ENCODE data around the gene TBX2. TPM values are rescaled to one million over a fixed set of nuclear protein-coding genes. Genes with fewer than 3 reads are reported as not detected.
A peak's percentile ranks its signal among the peaks of the same experiment; 100 is the strongest.

TBX2 gene
- total and polyA plus RNA-seq, 2 donors from 2014 or later: 66.4 to 122 TPM

DNA sequence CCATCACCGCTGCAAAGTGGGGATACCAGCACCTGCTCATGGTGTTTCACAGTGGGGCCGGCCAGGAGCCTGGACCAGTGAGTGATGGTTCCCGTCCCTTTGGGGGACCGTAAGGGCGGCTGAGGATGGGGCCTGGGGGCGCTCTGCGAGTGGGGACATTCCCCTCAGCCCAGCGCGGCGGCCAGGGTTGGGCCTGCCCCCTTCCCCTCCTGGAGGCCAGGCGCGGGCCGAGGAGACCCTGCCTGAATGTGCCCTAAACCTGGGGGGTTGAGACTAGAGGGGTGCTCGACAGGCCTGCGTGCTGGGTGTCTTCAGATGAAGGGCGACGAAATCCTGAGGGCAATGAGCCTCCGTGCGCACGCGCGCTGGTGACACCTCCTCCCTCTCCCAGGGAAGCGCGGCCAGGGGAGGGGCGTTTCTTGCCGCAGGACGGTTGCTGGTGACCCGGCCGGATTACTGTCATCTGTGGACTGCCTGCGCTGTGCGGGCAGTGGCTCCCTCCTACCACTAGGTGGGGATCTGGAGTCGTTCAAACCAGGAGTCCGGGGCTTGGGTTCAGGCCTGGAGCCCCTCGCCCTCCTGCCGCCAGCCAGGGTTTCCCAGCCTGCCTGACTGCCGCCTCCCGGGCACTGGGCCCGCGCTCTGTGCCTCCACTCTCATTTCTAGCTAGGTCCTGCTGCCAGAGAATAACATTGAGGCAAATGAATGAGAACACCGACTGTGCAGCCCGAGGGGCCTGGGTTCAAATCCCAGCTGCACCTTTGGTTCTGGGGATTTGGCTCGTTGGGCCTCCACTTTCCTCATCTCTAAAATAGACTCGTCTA, 17.1 kb downstream of the TBX2 start:
- H3K9ac ChIP-seq (ENCODE audit: low read length in 3 of 3): no peak overlapping the region
- H3K27ac ChIP-seq (ENCODE audit: low read depth in 2 of 2, low read length in 2 of 2): no peak overlapping the region
- DNase-seq (peak; percentile 95 to 96 (median 96)), FAIRE-seq (no peak)
- TF ChIP-seq, protein P1, sequence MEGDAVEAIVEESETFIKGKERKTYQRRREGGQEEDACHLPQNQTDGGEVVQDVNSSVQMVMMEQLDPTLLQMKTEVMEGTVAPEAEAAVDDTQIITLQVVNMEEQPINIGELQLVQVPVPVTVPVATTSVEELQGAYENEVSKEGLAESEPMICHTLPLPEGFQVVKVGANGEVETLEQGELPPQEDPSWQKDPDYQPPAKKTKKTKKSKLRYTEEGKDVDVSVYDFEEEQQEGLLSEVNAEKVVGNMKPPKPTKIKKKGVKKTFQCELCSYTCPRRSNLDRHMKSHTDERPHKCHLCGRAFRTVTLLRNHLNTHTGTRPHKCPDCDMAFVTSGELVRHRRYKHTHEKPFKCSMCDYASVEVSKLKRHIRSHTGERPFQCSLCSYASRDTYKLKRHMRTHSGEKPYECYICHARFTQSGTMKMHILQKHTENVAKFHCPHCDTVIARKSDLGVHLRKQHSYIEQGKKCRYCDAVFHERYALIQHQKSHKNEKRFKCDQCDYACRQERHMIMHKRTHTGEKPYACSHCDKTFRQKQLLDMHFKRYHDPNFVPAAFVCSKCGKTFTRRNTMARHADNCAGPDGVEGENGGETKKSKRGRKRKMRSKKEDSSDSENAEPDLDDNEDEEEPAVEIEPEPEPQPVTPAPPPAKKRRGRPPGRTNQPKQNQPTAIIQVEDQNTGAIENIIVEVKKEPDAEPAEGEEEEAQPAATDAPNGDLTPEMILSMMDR (IDR thresholded peaks at IDR 0.05; ENCODE audit: borderline replicate concordance, extremely low read depth, insufficient read depth): peak; percentile 96
- intact Hi-C loops (cut with DNase I): loop anchor here (10.0 kb wide), 1 partner anchor 428 kb away; no protein-coding TSS in a partner anchor
- H3K36me3 ChIP-seq (ENCODE audit: control insufficient read depth in 2 of 3, insufficient read depth in 3 of 3, low read length in 3 of 3): no peaks in the 10 kb centered on the region
- no peaks in the 10 kb centered on the region for H3K9me3 ChIP-seq (ENCODE audit: control insufficient read depth in 2 of 3, insufficient read depth in 1 of 3, low read length in 3 of 3)
- peaks cover 2% of the 10 kb centered on the region for H3K27me3 ChIP-seq (ENCODE audit: control insufficient read depth, insufficient read depth, low read length)
- peak overlapping the region in 2 of 3 donors; percentile 6 to 43 for H3K4me3 ChIP-seq (ENCODE audit: low read length in 3 of 3)
- H3K4me1 ChIP-seq (ENCODE audit: control insufficient read depth in 2 of 3, insufficient read depth in 2 of 3, low read depth in 1 of 3, low read length in 3 of 3): peaks cover 0 to 6% (median 6%) of the 10 kb centered on the region in 3 donors

DNA sequence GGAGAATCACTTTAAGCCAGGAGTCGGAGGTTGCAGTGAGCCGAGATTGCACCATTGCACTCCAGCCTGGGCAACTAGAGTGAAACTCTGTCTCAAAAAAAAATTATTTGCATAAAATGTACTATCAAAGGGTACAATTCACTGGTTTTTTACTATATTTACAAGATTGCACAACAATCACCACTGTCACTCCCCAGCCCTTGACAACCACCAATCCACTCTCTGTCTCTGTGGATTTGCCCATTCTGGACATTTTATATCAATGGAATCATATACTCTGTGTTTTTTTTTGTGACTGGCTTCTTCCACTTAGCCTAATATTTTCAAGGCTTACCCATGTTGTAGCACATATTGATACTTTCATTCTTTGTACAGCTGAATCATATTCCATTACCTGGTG, 18.8 kb downstream of the TBX2 start:
- no peak overlapping the region for H3K27ac ChIP-seq (ENCODE audit: low read depth in 2 of 2, low read length in 2 of 2)
- TF ChIP-seq, protein P1 (IDR thresholded peaks at IDR 0.05; ENCODE audit: borderline replicate concordance, extremely low read depth, insufficient read depth): no peak
- no peak overlapping the region for H3K9ac ChIP-seq (ENCODE audit: low read length in 3 of 3)
- peaks cover 0 to 6% (median 2%) of the 10 kb centered on the region in 3 donors for H3K4me1 ChIP-seq (ENCODE audit: control insufficient read depth in 2 of 3, insufficient read depth in 2 of 3, low read depth in 1 of 3, low read length in 3 of 3)
- FAIRE-seq: no peak
- intact Hi-C loops (cut with DNase I): loop anchor here (10.0 kb wide), 1 partner anchor 426 kb away; no protein-coding TSS in a partner anchor
- peaks cover 2% of the 10 kb centered on the region for H3K27me3 ChIP-seq (ENCODE audit: control insufficient read depth, insufficient read depth, low read length)
- no peaks in the 10 kb centered on the region for H3K9me3 ChIP-seq (ENCODE audit: control insufficient read depth in 2 of 3, insufficient read depth in 1 of 3, low read length in 3 of 3)
- H3K36me3 ChIP-seq (ENCODE audit: control insufficient read depth in 2 of 3, insufficient read depth in 3 of 3, low read length in 3 of 3): no peaks in the 10 kb centered on the region
- no peak for DNase-seq
- H3K4me3 ChIP-seq (ENCODE audit: low read length in 3 of 3): no peak overlapping the region

DNA sequence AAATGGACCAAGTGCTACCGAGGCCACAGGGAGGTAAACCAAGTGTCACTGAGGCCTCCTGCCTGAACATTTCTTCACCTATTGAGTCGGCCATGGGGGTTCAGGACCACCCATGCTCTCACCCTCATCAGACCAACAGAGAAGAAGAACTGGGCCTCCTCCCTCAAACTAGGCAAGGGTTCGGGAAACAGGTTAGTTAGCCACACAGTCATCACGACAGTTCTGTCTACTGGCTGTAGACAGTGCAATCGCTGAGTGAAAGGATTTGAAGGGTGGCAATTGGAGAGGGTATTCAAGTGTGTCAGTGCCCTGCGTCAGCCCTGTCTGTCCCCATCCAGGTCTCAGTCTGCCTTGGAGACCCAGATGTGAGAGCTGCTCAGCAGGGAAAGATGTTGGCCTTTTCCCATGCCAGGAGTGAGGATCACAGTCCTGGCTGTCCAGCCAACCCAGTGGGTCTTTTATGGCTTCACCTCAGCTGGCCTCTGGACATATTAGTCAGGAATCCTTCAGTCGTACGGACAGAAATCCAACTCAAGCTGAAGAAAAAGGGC, 19.9 kb downstream of the TBX2 start:
- intact Hi-C loops (cut with DNase I): loop anchor here (10.0 kb wide), 2 partner anchors 125 to 425 kb away; no protein-coding TSS in a partner anchor

More for the DNA sequence above, 19.9 kb downstream of the TBX2 start:
- no peaks in the 10 kb centered on the region for H3K36me3 ChIP-seq (ENCODE audit: control insufficient read depth in 2 of 3, insufficient read depth in 3 of 3, low read length in 3 of 3)
- no peaks in the 10 kb centered on the region for H3K9me3 ChIP-seq (ENCODE audit: control insufficient read depth in 2 of 3, insufficient read depth in 1 of 3, low read length in 3 of 3)
- no peak overlapping the region for H3K27ac ChIP-seq (ENCODE audit: low read depth in 2 of 2, low read length in 2 of 2)
- no peak overlapping the region for H3K9ac ChIP-seq (ENCODE audit: low read length in 3 of 3)
- DNase-seq (no peak), FAIRE-seq (no peak)
- TF ChIP-seq, protein P1 (IDR thresholded peaks at IDR 0.05; ENCODE audit: borderline replicate concordance, extremely low read depth, insufficient read depth): no peak
- H3K4me1 ChIP-seq (ENCODE audit: control insufficient read depth in 2 of 3, insufficient read depth in 2 of 3, low read depth in 1 of 3, low read length in 3 of 3): peaks cover 0 to 6% (median 2%) of the 10 kb centered on the region in 3 donors
- no peak overlapping the region for H3K4me3 ChIP-seq (ENCODE audit: low read length in 3 of 3)
- H3K27me3 ChIP-seq (ENCODE audit: control insufficient read depth, insufficient read depth, low read length): peaks cover 2% of the 10 kb centered on the region

All from kidney (tissue), 14 donors.